ENCODE results near the gene C4orf51.

The C4orf51 gene

GRCh38 chr4:145709843-145710242 is 29.9 kb downstream of the C4orf51 start:
- no peak for DNase-seq

- no peak for DNase-seq
Measured at GRCh38 chr4:145716200-145716599, 36.3 kb downstream of the C4orf51 start.

GRCh38 chr4:145716661-145717200 is 36.8 kb downstream of the C4orf51 start:
- no peak for DNase-seq

GRCh38 chr4:145719752-145720624 is 40.0 kb downstream of the C4orf51 start:
- DNase-seq = no peak

- DNase-seq = no peak
Measured at GRCh38 chr4:145720656-145721055, 40.7 kb downstream of the C4orf51 start.

GRCh38 chr4:145722561-145722960 is 42.6 kb downstream of the C4orf51 start:
- DNase-seq = no peak

GRCh38 chr4:145723336-145723735 is 43.4 kb downstream of the C4orf51 start:
- DNase-seq = no peak

GRCh38 chr4:145730026-145730425 is 50.1 kb downstream of the C4orf51 start:
- DNase-seq = no peak

- DNase-seq = no peak
Measured at GRCh38 chr4:145731028-145731427, 51.1 kb downstream of the C4orf51 start.

GRCh38 chr4:145732001-145732815 is 52.3 kb downstream of the C4orf51 start:
- peak in 2 of 51 donors; percentile 39 to 57 for DNase-seq

- peak; percentile 47 to 98 (median 91) for DNase-seq
Measured at GRCh38 chr4:145732895-145733880, 53.2 kb downstream of the C4orf51 start.

GRCh38 chr4:145734031-145734430 is 54.1 kb downstream of the C4orf51 start:
- peak in 1 of 51 donors; percentile 25 for DNase-seq

GRCh38 chr4:145734576-145735346 is 54.8 kb downstream of the C4orf51 start:
- peak in 9 of 51 donors; percentile 18 to 67 (median 43) for DNase-seq

- DNase-seq = peak in 2 of 51 donors; percentile 2 to 43
Measured at GRCh38 chr4:145735347-145735675, 55.4 kb downstream of the C4orf51 start.

- DNase-seq = no peak
Measured at GRCh38 chr4:145735827-145736226, 55.9 kb downstream of the C4orf51 start.

- peak in 2 of 51 donors; percentile 15 to 21 for DNase-seq
Measured at GRCh38 chr4:145736241-145736831, 56.4 kb downstream of the C4orf51 start.

- DNase-seq = no peak
Measured at GRCh38 chr4:145739845-145740244, 59.9 kb downstream of the C4orf51 start.

GRCh38 chr4:145740806-145741205 is 60.9 kb downstream of the C4orf51 start:
- DNase-seq = no peak

- DNase-seq = no peak
Measured at GRCh38 chr4:145743641-145744040, 63.7 kb downstream of the C4orf51 start.

- DNase-seq = no peak
Measured at GRCh38 chr4:145755802-145756201, 75.9 kb downstream of the C4orf51 start.

All from hypothalamus (tissue), 51 donors.